NCI-H82 treated with DMSO at 0.1 percent for 48 hours (cell line): ENCODE results near the gene TUSC2.

Source experiments
- DNase-seq: peaks from one replicate; lab custom pipeline; 2025; ENCODE audit not compliant: unreplicated experiment; lab: John Stamatoyannopoulos, UW

Gene TUSC2

GRCh38 chr3:50327943-50328691 is at the start of gene TUSC2:
Gene TUSC2 (minus strand): TSS chr3:50328223. CDS start chr3:50328099, 124 bp downstream.
- peak; percentile 76 for DNase-seq

GRCh38 chr3:50375258-50375931 is 47.4 kb upstream of the TUSC2 start:
- no peak for DNase-seq

GRCh38 chr3:50374363-50375257 is 46.6 kb upstream of the TUSC2 start:
- DNase-seq: no peak

GRCh38 chr3:50373146-50374051 is 45.4 kb upstream of the TUSC2 start:
- DNase-seq: no peak

GRCh38 chr3:50372349-50372748 is 44.3 kb upstream of the TUSC2 start:
- DNase-seq: peak; percentile 34

- DNase-seq: no peak
These were observed 43.2 kb upstream of the TUSC2 start for GRCh38 chr3:50371133-50371685.

GRCh38 chr3:50370594-50370993 is 42.6 kb upstream of the TUSC2 start:
- DNase-seq: no peak

- no peak for DNase-seq
These were observed 41.1 kb upstream of the TUSC2 start for GRCh38 chr3:50369012-50369670.

GRCh38 chr3:50365842-50366220 is 37.8 kb upstream of the TUSC2 start:
- DNase-seq: no peak

GRCh38 chr3:50365080-50365841 is 37.2 kb upstream of the TUSC2 start:
- peak; percentile 16 for DNase-seq

GRCh38 chr3:50364573-50365079 is 36.6 kb upstream of the TUSC2 start:
- DNase-seq: no peak

- DNase-seq: no peak
These were observed 31.7 kb upstream of the TUSC2 start for GRCh38 chr3:50359760-50360110.

- peak; percentile 92 for DNase-seq
These were observed 31.1 kb upstream of the TUSC2 start, which contains the start of gene TMEM115 for GRCh38 chr3:50358911-50359759. Gene TMEM115 (minus strand): TSS chr3:50359521. CDS start chr3:50359063, 458 bp downstream.

GRCh38 chr3:50358355-50358910 is 30.4 kb upstream of the TUSC2 start:
- no peak for DNase-seq

GRCh38 chr3:50357481-50357880 is 29.5 kb upstream of the TUSC2 start:
- DNase-seq: no peak

GRCh38 chr3:50356553-50356952 is 28.5 kb upstream of the TUSC2 start:
- DNase-seq: no peak

GRCh38 chr3:50355829-50356552 is 28.0 kb upstream of the TUSC2 start:
- DNase-seq: no peak
